Bronchial epithelial cell (primary cell): Measurements from ENCODE around the gene HDAC4. TPM values are rescaled to one million over a fixed set of nuclear protein-coding genes. Genes with fewer than 3 reads are reported as not detected.

Source experiments
- DNase-seq: peaks from one replicate; pipeline ENCODE4 v3.0.0-alpha.2; 2010; ENCODE audit warnings: low read depth
- FAIRE-seq: peaks from 2 replicates; lab custom pipeline; 2011; peaks lifted over from hg19 to GRCh38; lab: Jason Lieb, UNC
- H3K27me3 ChIP-seq: 2 replicates; pipeline ENCODE4 v1.5.1; 2011; ENCODE audit warnings: low read length; ENCODE audit not compliant: control insufficient read depth, insufficient read depth
- H3K36me3 ChIP-seq: 2 replicates; pipeline ENCODE4 v1.5.1; 2011; ENCODE audit warnings: low read length; ENCODE audit not compliant: control insufficient read depth, insufficient read depth
- H3K4me3 ChIP-seq: 2 replicates; pipeline ENCODE4 v1.5.1; 2011; ENCODE audit warnings: mild to moderate bottlenecking, low read depth, low read length, control low read depth
- total RNA-seq: library from RNA; depleted of rRNA; stranded (reverse); fragments of >200 nt; gene quantifications from 2 replicates; pipeline ENCODE4 v1.2.1, GENCODE V29; 2014
- TF ChIP-seq, protein P1 (sequence below): IDR thresholded peaks from 2 replicates; pipeline ENCODE4 v1.5.1; 2011; ENCODE audit warnings: mild to moderate bottlenecking, moderate library complexity, low read length, control low read depth, inconsistent platforms; ENCODE audit not compliant: insufficient read depth, severe bottlenecking

The HDAC4 gene
- total RNA-seq, 1 donor from 2014 or later = 5.3 TPM

DNA sequence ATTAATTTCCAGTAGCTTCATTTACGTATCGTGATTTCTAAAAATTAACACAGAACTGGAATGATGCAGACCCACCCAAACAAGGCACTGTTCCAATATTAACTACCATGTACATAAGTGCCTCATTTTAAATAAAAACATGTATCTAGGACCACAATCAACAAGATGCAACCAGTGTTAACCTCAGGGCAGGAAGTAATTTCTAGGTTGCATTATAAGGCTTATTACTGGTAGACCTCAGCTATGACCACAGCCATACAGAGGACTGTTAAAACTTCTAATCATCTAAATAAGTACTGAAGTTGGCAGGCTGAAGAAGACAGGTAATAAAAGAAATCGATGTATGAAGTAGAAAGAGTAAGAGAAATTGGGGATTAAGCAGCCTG lies 262.9 kb downstream of the HDAC4 start:
- H3K27me3 ChIP-seq = no peaks in the 10 kb centered on the region
- TF ChIP-seq, protein P1, sequence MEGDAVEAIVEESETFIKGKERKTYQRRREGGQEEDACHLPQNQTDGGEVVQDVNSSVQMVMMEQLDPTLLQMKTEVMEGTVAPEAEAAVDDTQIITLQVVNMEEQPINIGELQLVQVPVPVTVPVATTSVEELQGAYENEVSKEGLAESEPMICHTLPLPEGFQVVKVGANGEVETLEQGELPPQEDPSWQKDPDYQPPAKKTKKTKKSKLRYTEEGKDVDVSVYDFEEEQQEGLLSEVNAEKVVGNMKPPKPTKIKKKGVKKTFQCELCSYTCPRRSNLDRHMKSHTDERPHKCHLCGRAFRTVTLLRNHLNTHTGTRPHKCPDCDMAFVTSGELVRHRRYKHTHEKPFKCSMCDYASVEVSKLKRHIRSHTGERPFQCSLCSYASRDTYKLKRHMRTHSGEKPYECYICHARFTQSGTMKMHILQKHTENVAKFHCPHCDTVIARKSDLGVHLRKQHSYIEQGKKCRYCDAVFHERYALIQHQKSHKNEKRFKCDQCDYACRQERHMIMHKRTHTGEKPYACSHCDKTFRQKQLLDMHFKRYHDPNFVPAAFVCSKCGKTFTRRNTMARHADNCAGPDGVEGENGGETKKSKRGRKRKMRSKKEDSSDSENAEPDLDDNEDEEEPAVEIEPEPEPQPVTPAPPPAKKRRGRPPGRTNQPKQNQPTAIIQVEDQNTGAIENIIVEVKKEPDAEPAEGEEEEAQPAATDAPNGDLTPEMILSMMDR = no peak
- H3K4me3 ChIP-seq = no peak overlapping the region
- FAIRE-seq (no peak), DNase-seq (no peak)
- H3K36me3 ChIP-seq = peaks cover 1% of the 10 kb centered on the region

DNA sequence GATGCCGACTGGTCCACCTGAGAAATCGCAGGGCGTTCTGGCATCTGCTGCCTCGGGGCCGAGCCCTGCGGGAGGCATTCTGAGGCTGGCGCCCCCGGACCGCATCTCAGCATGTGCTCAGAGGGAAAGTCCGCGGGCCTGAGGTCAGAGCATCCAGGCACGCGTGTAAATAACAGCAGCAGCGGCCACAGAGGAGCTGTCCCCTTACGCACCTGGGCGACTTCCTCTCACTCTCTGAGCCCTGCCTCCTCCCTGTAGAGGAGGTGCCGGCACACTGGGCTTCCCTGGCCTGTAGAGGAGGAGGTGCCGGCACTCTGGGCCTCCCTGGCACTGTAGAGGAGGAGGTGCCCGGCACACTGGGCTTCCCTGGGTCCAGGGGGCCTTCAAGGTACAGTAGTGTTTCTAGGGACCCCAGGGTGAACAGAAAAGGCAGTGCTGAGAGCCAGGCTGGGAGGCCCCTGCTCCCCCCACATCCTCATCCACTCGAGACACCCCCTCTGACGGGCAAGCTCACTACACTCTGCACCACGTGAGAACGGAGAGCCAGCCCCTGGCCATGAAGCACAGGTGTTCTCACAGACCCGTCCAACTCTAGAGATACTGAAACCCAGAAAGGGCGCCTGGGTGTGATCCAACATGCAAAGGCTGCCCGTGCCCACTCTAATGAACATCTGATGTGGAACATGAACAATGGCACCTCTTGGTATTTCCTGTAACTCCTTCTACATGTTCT lies 263.5 kb downstream of the HDAC4 start:
- FAIRE-seq (no peak), DNase-seq (no peak)
- H3K27me3 ChIP-seq = no peaks in the 10 kb centered on the region
- peaks cover 1% of the 10 kb centered on the region for H3K36me3 ChIP-seq
- H3K4me3 ChIP-seq = no peak overlapping the region
- TF ChIP-seq, protein P1 = no peak

DNA sequence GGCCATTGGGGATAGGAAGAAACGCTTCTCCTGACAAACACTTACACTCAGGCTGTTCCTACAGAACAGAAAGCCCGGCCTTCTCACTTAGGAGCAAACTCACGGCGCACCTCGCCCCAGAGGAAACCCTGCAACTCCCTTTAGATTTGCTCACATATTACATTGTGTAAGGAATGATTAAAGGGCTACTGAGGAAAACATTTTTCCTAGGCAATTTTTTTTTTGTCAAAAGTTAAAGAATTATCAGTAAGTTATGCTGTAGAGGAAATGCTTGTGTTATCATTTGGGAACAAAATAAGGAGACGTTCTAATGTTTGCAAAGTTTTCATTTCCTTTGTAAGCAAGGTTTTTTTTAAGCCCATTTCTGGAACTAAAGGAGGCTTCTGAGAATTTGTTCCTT lies 264.1 kb downstream of the HDAC4 start:
- no peaks in the 10 kb centered on the region for H3K27me3 ChIP-seq
- DNase-seq (no peak), FAIRE-seq (no peak)
- TF ChIP-seq, protein P1 = no peak
- peaks cover 1% of the 10 kb centered on the region for H3K36me3 ChIP-seq
- no peak overlapping the region for H3K4me3 ChIP-seq

DNA sequence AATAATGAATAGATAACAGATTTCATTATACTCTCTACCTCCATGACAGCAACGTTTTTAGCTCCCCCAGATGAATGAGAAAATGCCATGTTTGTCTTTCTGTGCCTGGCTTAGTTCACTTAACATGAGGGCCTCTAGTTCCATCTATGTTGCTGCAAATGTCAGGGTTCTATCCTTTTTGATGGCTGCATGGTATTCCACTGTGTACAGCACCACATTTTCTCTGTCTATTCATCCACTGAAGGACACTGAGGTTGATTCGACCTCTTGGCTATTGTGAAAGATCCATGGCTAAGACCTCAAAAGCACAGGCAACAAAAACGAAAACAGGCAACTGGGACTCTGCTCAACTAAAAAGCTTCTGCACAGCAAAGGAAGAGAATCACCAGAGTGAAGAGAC lies 264.6 kb downstream of the HDAC4 start:
- TF ChIP-seq, protein P1 = no peak
- DNase-seq = no peak
- H3K36me3 ChIP-seq = peaks cover 1% of the 10 kb centered on the region
- H3K27me3 ChIP-seq = no peaks in the 10 kb centered on the region
- peak; percentile 52 for FAIRE-seq
- no peak overlapping the region for H3K4me3 ChIP-seq

DNA sequence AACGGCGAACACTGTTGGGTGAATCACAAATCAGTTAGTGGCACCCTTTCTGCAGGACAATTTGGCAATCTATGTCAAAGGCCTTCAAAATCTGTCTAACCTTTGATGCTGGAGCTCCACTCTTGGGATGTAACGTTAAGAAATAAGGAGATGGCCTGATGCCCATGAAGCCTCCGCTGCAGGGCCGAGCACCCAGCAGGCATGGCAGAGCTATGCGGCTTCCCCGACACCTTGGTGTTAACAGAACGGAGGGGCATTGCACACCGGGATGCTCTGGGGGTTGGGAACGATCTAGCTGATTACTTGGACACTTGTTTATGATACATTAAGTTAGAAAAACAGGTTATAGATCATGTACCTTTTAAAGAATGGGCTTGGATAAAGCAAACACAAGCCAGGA lies 265.3 kb downstream of the HDAC4 start:
- Histone ChIP-seq H3K4me3 (no peak overlapping the region), H3K27me3 (no peaks in the 10 kb centered on the region), H3K36me3 (peaks cover 1% of the 10 kb centered on the region)
- no peak for FAIRE-seq
- TF ChIP-seq, protein P1 = no peak
- no peak for DNase-seq

DNA sequence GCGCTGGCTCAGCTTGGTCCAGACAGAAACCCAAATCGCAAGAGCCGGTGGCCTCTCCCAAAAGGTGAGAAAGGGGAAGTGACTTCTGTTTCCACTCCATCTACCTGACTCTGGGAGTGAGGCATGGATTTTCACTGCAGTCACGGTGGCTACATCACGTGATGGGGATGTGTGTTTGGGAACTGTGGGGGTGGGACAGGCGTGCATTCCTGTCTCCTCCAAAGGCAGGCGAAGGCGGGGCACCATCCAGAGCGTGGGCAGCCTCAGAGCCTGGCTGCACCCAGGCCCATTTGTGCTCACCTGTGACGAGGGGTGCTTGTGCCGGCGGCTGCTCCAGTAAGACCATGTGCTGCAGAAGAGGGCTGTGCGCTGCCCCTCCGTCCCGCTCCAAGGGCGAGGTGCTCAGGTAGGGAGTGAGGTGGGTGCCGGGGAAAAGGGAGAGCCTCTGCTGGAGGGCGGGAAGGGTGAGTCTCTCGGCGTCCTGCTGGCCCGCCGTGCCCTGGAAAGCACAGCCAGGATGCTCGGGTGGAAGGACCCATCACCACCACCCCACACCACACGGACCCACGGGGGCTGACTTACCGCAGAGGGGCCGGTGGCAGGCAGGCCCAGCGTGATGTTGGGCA lies 266.8 kb downstream of the HDAC4 start:
- peaks cover 1% of the 10 kb centered on the region for H3K36me3 ChIP-seq
- DNase-seq = no peak
- H3K27me3 ChIP-seq = no peaks in the 10 kb centered on the region
- H3K4me3 ChIP-seq = no peak overlapping the region
- TF ChIP-seq, protein P1 = no peak
- no peak for FAIRE-seq
